T-helper 2 cell treated with Interferon-gamma antibody and Interleukin-4, amounts not matched to agents 5 μg/mL and 100 μg/mL, for 36 hours (primary cell): ENCODE results near the gene EEFSEC.

Experiments
- DNase-seq: peaks from one replicate; pipeline ENCODE4 v3.0.0; 2021; ENCODE audit warnings: low spot score
- H3K27ac Mint-ChIP-seq: one replicate; pipeline ENCODE4 v1.8.0; 2021; ENCODE audit warnings: mild to moderate bottlenecking, mixed read lengths
- H3K27me3 Mint-ChIP-seq: one replicate; pipeline ENCODE4 v1.8.0; 2021; ENCODE audit warnings: low read depth, mixed read lengths
- H3K36me3 Mint-ChIP-seq: one replicate; pipeline ENCODE4 v1.8.0; 2021; ENCODE audit warnings: low read depth, mixed read lengths
- H3K4me1 Mint-ChIP-seq: one replicate; pipeline ENCODE4 v1.8.0; 2021; ENCODE audit warnings: low read depth, mixed read lengths
- H3K4me3 Mint-ChIP-seq: one replicate; pipeline ENCODE4 v1.8.0; 2022; ENCODE audit warnings: mild to moderate bottlenecking, moderate library complexity, mixed read lengths
- H3K9me3 Mint-ChIP-seq: one replicate; pipeline ENCODE4 v1.8.0; 2021; ENCODE audit warnings: mixed read lengths

EEFSEC gene

GRCh38 chr3:128404276-128405068, 251.2 kb downstream of the EEFSEC start:
- no peak for DNase-seq
- H3K27ac Mint-ChIP-seq: no peak overlapping the region
- H3K27me3 Mint-ChIP-seq: no peaks in the 10 kb centered on the region
- no peaks in the 10 kb centered on the region for H3K9me3 Mint-ChIP-seq
- no peaks in the 10 kb centered on the region for H3K36me3 Mint-ChIP-seq
- H3K4me1 Mint-ChIP-seq: no peaks in the 10 kb centered on the region
- no peak overlapping the region for H3K4me3 Mint-ChIP-seq

GRCh38 chr3:128405554-128406277, 252.4 kb downstream of the EEFSEC start:
- Mint-ChIP-seq H3K27ac (no peak overlapping the region), H3K27me3 (no peaks in the 10 kb centered on the region), H3K4me3 (no peak overlapping the region), H3K36me3 (no peaks in the 10 kb centered on the region), H3K9me3 (no peaks in the 10 kb centered on the region), H3K4me1 (no peaks in the 10 kb centered on the region)
- no peak for DNase-seq

GRCh38 chr3:128407247-128407646, 254.0 kb downstream of the EEFSEC start:
- Mint-ChIP-seq H3K27me3 (no peaks in the 10 kb centered on the region), H3K9me3 (no peaks in the 10 kb centered on the region), H3K36me3 (no peaks in the 10 kb centered on the region), H3K4me1 (no peaks in the 10 kb centered on the region), H3K27ac (no peak overlapping the region), H3K4me3 (no peak overlapping the region)
- no peak for DNase-seq

GRCh38 chr3:128408012-128408692, 254.9 kb downstream of the EEFSEC start:
- no peaks in the 10 kb centered on the region for H3K9me3 Mint-ChIP-seq
- no peak overlapping the region for H3K4me3 Mint-ChIP-seq
- no peak overlapping the region for H3K27ac Mint-ChIP-seq
- H3K27me3 Mint-ChIP-seq: no peaks in the 10 kb centered on the region
- no peaks in the 10 kb centered on the region for H3K4me1 Mint-ChIP-seq
- no peak for DNase-seq
- no peaks in the 10 kb centered on the region for H3K36me3 Mint-ChIP-seq

- Mint-ChIP-seq H3K27me3 (no peaks in the 10 kb centered on the region), H3K27ac (no peak overlapping the region), H3K4me3 (no peak overlapping the region), H3K36me3 (no peaks in the 10 kb centered on the region), H3K9me3 (no peaks in the 10 kb centered on the region), H3K4me1 (no peaks in the 10 kb centered on the region)
- no peak for DNase-seq
Measured at GRCh38 chr3:128408693-128409623, 255.7 kb downstream of the EEFSEC start.

GRCh38 chr3:128409624-128410581, 256.6 kb downstream of the EEFSEC start:
- Mint-ChIP-seq H3K27ac (no peak overlapping the region), H3K27me3 (no peaks in the 10 kb centered on the region), H3K9me3 (no peaks in the 10 kb centered on the region), H3K4me1 (no peaks in the 10 kb centered on the region), H3K4me3 (no peak overlapping the region), H3K36me3 (no peaks in the 10 kb centered on the region)
- no peak for DNase-seq

- no peak for DNase-seq
- H3K9me3 Mint-ChIP-seq: no peaks in the 10 kb centered on the region
- no peak overlapping the region for H3K27ac Mint-ChIP-seq
- H3K36me3 Mint-ChIP-seq: no peaks in the 10 kb centered on the region
- H3K4me1 Mint-ChIP-seq: no peaks in the 10 kb centered on the region
- H3K27me3 Mint-ChIP-seq: no peaks in the 10 kb centered on the region
- H3K4me3 Mint-ChIP-seq: no peak overlapping the region
Measured at GRCh38 chr3:128410669-128411573, 257.6 kb downstream of the EEFSEC start.

GRCh38 chr3:128411574-128412064, 258.3 kb downstream of the EEFSEC start:
- Mint-ChIP-seq H3K27ac (no peak overlapping the region), H3K9me3 (no peaks in the 10 kb centered on the region), H3K4me1 (no peaks in the 10 kb centered on the region), H3K27me3 (no peaks in the 10 kb centered on the region), H3K36me3 (no peaks in the 10 kb centered on the region), H3K4me3 (no peak overlapping the region)
- no peak for DNase-seq

GRCh38 chr3:128412180-128413002, 259.1 kb downstream of the EEFSEC start:
- no peak overlapping the region for H3K4me3 Mint-ChIP-seq
- DNase-seq: no peak
- no peaks in the 10 kb centered on the region for H3K4me1 Mint-ChIP-seq
- no peaks in the 10 kb centered on the region for H3K27me3 Mint-ChIP-seq
- H3K36me3 Mint-ChIP-seq: no peaks in the 10 kb centered on the region
- H3K9me3 Mint-ChIP-seq: no peaks in the 10 kb centered on the region
- H3K27ac Mint-ChIP-seq: no peak overlapping the region

GRCh38 chr3:128413003-128413370, 259.7 kb downstream of the EEFSEC start:
- no peak for DNase-seq
- H3K27me3 Mint-ChIP-seq: no peaks in the 10 kb centered on the region
- no peak overlapping the region for H3K27ac Mint-ChIP-seq
- H3K4me1 Mint-ChIP-seq: no peaks in the 10 kb centered on the region
- H3K36me3 Mint-ChIP-seq: no peaks in the 10 kb centered on the region
- no peak overlapping the region for H3K4me3 Mint-ChIP-seq
- no peaks in the 10 kb centered on the region for H3K9me3 Mint-ChIP-seq

GRCh38 chr3:128413413-128414205, 260.3 kb downstream of the EEFSEC start:
- no peaks in the 10 kb centered on the region for H3K9me3 Mint-ChIP-seq
- H3K4me3 Mint-ChIP-seq: no peak overlapping the region
- no peaks in the 10 kb centered on the region for H3K36me3 Mint-ChIP-seq
- no peaks in the 10 kb centered on the region for H3K27me3 Mint-ChIP-seq
- no peak overlapping the region for H3K27ac Mint-ChIP-seq
- H3K4me1 Mint-ChIP-seq: no peaks in the 10 kb centered on the region
- DNase-seq: no peak
